ENCODE data around the gene S100G. TPM values are rescaled to one million over a fixed set of nuclear protein-coding genes. Genes with fewer than 3 reads are reported as not detected.

Gene S100G
- total RNA-seq, 1 donor from 2014 or later = not detected

- no peak for DNase-seq
These were observed 1.6 kb downstream of the S100G start for GRCh38 chrX:16651391-16652024.

GRCh38 chrX:16653424-16653823, 3.5 kb downstream of the S100G start:
- DNase-seq = no peak

- DNase-seq = no peak
These were observed 4.1 kb downstream of the S100G start for GRCh38 chrX:16654093-16654492.

GRCh38 chrX:16658284-16658683, 8.3 kb downstream of the S100G start:
- no peak for DNase-seq

GRCh38 chrX:16659321-16659720, 9.4 kb downstream of the S100G start:
- DNase-seq = no peak

- no peak for DNase-seq
These were observed 11.5 kb downstream of the S100G start for GRCh38 chrX:16661495-16661894.

GRCh38 chrX:16662402-16662801, 12.4 kb downstream of the S100G start:
- DNase-seq = no peak

- no peak for DNase-seq
These were observed 14.1 kb downstream of the S100G start for GRCh38 chrX:16664074-16664473.

- DNase-seq = no peak
These were observed 14.7 kb downstream of the S100G start for GRCh38 chrX:16664626-16665025.

- no peak for DNase-seq
These were observed 15.1 kb downstream of the S100G start for GRCh38 chrX:16665089-16665488.

GRCh38 chrX:16666541-16666940, 16.6 kb downstream of the S100G start:
- DNase-seq = peak; percentile 25

GRCh38 chrX:16671005-16671404, 21.0 kb downstream of the S100G start:
- no peak for DNase-seq

GRCh38 chrX:16678689-16679088, 28.7 kb downstream of the S100G start:
- no peak for DNase-seq

GRCh38 chrX:16683007-16683664, 33.2 kb downstream of the S100G start:
- no peak for DNase-seq

GRCh38 chrX:16687514-16687913, 37.6 kb downstream of the S100G start:
- no peak for DNase-seq

- peak; percentile 2 for DNase-seq
These were observed 45.2 kb downstream of the S100G start for GRCh38 chrX:16695079-16695676.

GRCh38 chrX:16696956-16697355, 47.0 kb downstream of the S100G start:
- DNase-seq = no peak

- no peak for DNase-seq
These were observed 49.4 kb downstream of the S100G start for GRCh38 chrX:16699389-16699788.

- DNase-seq = no peak
These were observed 50.8 kb downstream of the S100G start for GRCh38 chrX:16700734-16701133.

GRCh38 chrX:16702700-16703599, 53.0 kb downstream of the S100G start:
- no peak for DNase-seq

Data from occipital lobe (tissue), 2 donors.